ENCODE data around the gene WNT11.

Gene WNT11

GRCh38 chr11:76151556-76152085 lies 54.7 kb downstream of the WNT11 start:
- no peak for DNase-seq

GRCh38 chr11:76150141-76150540 lies 56.2 kb downstream of the WNT11 start:
- DNase-seq, result no peak

- DNase-seq, result no peak
Observed at GRCh38 chr11:76149713-76150112, 56.6 kb downstream of the WNT11 start.

- no peak for DNase-seq
Observed at GRCh38 chr11:76148941-76149613, 57.2 kb downstream of the WNT11 start.

DNA sequence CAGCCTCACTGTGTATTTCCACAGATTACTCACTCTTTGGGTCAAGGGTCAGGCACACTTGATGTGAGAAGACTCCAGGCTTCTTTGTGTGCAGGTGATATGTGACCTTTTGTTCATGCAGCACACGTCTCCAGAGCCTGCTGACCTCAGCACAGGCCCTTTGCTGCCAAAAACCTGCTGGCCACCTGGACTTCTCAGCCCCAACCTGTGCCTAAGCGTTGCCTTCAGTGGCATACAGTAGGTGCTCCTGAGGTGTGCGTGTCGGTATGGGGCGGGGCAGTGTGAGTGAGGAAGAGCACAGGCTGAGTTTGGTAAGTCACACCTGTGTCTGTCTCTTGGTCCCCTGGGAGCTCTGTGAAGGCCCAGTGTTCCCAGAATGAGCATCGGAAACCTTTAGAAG lies 58.1 kb downstream of the WNT11 start:
- no peak for DNase-seq

DNA sequence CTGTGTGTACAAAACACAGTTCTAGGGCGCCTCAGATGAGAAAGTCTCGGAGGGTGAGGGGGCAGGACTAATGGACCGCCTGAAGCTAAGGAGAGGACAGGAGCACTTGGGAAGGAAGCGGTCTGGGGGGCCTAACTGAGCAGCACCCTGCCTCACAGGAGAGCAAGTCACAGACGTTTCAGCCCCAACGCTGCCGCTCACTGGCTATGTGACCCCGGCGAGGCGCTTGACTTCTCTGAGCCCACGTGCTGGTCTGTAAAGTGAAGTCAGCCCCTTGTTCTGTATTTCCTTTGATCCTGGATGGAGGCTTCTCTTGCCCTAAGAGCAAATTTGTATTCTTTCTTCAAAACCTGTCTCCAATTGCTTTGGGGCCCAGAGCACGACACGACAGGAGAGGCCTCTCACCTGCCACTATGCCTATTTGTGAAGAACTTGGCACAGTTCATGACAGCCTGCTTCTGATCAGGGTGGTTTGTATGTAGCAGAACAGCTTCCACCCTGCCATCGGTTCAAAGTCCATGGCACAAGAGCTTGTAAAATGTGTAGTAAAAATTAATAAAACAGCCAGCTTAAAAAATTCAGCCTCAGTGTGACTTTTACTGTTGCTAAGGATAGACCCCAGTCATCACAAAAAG lies 59.1 kb downstream of the WNT11 start:
- peak in 1 of 2 experiments; percentile 39 for DNase-seq

DNA sequence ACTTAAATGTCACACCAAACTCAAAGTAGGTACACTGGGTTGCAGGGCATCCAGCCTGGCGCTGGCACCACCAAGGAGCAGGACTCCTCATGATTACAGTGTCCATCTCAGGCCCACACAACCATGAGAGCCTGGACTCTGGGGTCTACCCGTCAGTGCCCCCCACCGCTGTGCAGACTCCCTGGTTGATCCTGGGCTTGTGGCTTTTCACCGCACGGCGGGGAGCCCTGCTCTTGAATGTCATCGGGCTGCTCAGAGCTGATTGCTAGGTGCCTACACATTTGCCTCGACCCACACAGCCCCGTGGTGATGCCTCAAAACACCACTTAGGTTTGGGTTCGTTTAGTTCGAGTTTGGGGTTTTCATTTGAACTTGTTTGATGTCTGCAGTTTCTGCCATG lies 63.0 kb downstream of the WNT11 start:
- DNase-seq, result no peak

GRCh38 chr11:76141901-76142588 lies 64.3 kb downstream of the WNT11 start:
- DNase-seq, result no peak

DNA sequence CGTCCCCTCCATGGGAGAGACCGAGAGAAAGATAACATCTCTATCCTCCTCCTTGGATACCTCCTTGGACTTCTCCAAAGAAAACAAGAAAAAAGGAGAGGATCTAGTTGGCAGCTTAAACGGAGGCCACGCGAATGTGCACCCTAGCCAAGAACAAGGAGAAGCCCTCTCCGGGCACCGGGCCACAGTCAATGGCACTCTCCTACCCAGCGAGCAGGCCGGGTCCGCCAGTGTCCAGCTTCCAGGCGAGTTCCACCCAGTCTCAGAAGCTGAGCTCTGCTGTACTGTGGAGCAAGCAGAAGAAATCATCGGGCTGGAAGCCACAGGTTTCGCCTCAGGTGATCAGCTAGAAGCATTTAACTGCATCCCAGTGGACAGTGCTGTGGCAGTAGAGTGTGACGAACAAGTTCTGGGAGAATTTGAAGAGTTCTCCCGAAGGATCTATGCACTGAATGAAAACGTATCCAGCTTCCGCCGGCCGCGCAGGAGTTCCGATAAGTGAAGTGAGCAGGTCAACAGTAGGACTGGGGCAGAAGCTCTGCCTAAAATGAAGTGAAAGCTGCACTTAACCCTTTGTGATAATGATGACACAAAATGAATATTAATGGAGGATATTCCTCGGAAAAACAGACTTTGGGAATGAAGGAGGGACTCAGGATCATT lies 65.3 kb downstream of the WNT11 start:
- no peak for DNase-seq

- DNase-seq, result no peak
Observed at GRCh38 chr11:76139314-76139713, 67.0 kb downstream of the WNT11 start.
